ENCODE results near the gene TREML1.

- no peak for TF ChIP-seq CEBPB (IDR thresholded peaks at IDR 0.05; ENCODE audit: low read depth, low read length)
- no peak for TF ChIP-seq CTCF (conservative IDR thresholded peaks at IDR 0.05; ENCODE audit: low read depth, low read length)
- no peak for TF ChIP-seq RCOR1 (IDR thresholded peaks at IDR 0.05; ENCODE audit: insufficient replicate concordance, low read length)
- no peak for TF ChIP-seq POLR2A (IDR thresholded peaks at IDR 0.05; ENCODE audit: low read depth, low read length)
- no peak for TF ChIP-seq MAFK (IDR thresholded peaks at IDR 0.05; ENCODE audit: low read depth, low read length)
These were observed 43.1 kb downstream of the TREML1 start for GRCh38 chr6:41111017-41111416.

Data from IMR-90 (cell line).